Endometrial microvascular endothelial cells (primary cell): ENCODE data around the gene BMERB1. TPM values are rescaled to one million over a fixed set of nuclear protein-coding genes. Genes with fewer than 3 reads are reported as not detected.
"Not testable (repeated sequence)": the region's sequence is repeated elsewhere in the genome, so short reads cannot be mapped to it uniquely, and the experiment has no call there.

Source experiments
- in situ Hi-C: cut with HindIII; loops from 2 replicates; pipeline ENCODE4 v1.10.0; 2017; ENCODE audit warnings: low sequenced_read_pairs, low pct_unique_long_range_greater_than_20kb; ENCODE audit errors: inconsistent ontology term
- total RNA-seq: library from RNA; depleted of rRNA; stranded (reverse); fragments of >200 nt; gene quantifications from one replicate; pipeline ENCODE4 v1.2.3, GENCODE V29; 2015; ENCODE audit errors: inconsistent ontology term

The BMERB1 gene
- total RNA-seq, 1 donor from 2014 or later, result 28.4 TPM

DNA sequence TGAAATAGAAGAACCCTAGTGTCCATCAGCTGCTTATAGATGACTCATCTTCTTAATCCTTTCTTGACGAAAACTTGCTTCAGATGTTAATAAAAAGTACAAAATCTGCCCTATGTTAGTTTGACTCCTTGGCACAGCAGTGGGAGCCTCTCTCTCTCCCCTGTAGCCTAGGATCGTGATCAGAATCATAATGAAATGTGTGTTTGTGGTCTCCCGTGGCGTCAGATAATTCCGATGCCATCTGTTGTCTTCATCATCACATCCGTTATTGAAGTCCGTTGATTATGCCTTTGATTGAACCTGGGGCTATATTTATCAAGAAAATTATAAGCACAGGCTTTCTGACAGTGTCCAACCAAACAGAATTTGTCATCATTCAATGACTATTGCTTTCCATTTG is 102.5 kb downstream of the BMERB1 start:
- in situ Hi-C loops, result no loop called here

DNA sequence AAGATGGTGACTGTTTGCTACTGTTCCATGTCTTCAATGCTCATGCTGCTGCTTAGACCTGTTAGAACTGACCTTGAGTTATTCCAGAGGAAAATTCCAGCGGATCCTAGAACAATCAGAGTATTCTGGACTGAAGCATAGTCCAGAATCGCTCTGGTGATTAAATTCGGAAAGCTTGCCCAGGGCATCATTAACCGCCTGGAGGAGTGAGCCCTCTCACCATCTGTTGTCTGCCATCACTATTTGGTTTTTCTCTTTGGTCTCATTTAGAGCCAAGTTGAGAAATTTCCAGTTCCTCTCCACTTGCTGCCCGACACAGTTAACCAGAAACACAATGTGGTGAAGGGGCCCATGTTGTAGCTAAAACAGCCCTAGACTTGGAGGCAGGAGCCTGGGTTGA is 104.1 kb downstream of the BMERB1 start:
- in situ Hi-C loops, result no loop called here

DNA sequence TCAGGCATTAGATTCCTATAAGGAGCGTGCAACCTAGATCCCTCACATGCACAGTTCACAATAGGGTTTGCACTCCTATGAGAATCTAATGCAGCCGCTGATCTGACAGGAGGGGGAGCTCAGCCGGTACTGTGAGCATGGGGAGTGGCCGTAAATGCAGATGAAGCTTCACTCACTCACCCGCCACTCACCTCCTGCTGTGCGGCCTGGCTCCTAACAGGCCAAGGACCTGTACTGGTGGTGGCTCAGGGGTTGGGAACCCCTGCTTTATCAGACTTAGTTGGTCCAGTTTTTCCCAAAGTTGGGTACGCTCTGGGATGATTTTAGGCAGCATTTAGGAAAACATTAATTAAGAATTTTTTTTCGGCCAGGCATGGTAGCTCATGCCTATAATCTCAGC is 104.8 kb downstream of the BMERB1 start:
- in situ Hi-C loops, result no loop called here

DNA sequence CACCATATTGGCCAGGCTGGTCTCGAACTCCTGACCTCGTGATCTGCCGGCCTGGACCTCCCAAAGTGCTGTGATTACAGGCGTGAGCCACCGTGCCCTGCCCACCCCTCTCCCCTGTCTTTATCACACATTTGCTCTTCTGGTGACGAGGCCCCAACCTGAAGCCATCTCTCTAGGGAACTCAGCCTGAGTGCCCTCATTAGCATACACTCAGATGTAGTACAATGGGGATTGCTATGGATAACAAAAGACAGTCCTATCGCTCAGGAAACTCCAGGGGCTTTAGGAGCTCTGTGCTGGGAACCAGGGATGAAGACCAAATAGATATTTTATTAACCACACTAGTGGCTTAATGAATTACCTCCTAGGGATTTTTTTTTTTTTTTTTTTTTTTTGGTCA is 107.9 kb downstream of the BMERB1 start:
- in situ Hi-C loops, result no loop called here

DNA sequence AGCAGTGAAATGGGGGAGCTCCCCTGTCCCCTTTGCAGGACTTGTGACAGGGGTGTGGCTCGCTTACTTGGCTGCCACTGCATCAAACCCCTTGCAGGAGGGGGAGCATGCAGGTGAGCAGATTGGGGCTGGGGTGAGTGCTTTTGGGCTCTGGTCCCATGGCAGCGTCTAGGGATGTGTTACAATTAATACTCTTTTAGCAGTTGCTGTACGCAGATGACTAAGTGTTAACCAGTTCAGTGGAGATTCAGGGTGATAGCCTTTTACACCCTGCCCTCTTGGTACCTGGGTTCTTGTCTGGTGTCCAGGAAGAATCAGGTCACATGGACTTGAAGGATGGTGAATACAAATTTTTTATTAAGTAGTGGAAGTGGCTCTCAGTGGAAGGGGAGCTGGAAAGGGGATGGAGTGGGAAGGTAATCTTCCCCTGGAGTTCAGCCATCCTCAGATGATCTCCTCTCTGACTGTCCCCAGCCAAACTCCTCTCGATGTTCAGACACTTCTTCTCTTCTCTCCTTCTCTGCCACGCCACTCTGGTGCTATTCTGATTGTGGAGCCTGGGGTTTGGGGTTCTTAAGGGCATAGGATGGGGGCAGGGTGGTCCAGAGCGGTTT is 108.5 kb downstream of the BMERB1 start:
- in situ Hi-C loops, result no loop called here

DNA sequence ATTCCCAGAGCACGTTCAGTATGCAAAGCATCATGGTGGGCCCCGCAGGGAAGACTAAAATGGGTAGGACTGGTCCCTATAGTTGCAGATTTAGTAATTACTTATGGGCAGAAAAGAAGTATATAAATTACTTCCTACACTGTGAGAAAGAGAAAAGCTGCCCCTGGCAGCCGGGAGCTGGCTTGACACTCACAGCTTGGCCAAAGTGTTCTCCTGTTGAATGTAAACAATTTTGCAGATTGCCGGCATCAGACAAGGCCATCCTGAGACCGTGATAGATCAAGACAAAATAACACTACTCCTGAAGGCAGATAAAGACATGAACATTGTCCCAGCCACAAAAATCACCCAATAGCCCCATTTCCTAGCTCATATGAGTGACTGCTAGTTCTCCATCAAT is 110.0 kb downstream of the BMERB1 start:
- in situ Hi-C loops, result no loop called here

DNA sequence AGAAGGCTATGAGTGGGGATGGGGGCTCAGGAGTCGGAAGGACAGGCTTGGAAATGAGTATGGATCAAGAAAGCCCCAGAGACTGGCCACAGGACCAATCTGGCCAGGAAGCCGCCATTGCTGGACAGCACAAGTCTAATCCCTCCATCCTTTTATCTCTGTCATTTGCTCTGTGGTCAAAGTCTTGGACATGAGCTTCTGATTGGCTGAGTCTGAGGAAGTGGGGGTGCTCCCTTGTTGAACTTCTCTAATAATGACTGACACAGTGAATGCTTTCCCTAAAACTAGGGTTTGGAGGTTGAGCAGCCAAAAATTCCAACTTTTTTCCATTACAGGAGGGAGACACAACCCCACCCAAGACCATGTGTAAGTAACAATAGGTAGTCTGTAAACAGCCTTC is 111.2 kb downstream of the BMERB1 start:
- in situ Hi-C loops, result no loop called here

DNA sequence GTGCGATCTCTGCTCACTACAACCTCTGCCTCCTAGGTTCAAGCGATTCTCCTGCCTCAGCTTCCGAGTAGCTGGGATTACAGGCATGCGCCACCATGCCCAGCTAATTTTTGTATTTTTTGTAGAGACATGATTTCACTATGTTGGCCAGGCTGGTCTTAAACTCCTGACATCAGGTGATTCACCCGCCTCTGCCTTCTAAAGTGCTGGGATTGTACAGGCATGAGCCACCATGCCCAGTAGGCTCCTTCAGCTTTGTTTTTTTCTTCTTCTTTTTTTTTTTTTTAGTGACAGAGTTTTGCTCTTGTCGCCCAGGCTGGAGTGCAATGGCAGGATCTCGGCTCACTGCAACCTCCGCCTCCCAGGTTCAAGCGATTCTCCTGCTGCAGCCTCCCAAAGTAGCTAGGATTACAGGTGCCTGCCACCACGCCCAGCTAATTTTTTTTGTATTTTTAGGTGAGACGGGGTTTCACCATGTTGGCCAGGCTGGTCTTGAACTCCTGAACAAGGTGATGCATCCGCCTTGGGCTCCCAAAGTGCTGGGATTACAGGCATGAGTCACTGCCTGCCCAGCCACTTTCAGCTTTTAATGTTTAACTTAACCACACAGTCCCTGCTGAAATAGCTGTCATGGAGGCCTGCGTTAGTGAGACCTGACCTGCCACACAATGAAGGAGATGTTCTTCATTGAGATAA is 112.8 kb downstream of the BMERB1 start:
- in situ Hi-C loops, result not testable (repeated sequence)

DNA sequence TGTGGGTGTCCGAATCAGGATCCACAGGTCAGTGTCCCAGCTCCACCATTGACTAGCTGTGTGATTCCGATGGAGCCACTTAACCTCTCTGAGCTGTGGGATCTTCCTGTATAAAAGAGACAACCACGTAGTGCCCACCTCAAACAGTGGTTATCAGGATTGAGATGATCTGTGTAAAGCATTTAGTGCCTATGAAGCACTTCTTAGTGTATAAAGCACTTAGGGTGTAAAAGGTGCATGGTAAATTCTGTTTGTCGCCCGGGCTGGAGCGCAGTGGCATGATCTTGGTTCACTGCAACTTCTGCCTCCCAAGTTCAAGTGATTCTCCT is 113.3 kb downstream of the BMERB1 start:
- in situ Hi-C loops, result no loop called here

DNA sequence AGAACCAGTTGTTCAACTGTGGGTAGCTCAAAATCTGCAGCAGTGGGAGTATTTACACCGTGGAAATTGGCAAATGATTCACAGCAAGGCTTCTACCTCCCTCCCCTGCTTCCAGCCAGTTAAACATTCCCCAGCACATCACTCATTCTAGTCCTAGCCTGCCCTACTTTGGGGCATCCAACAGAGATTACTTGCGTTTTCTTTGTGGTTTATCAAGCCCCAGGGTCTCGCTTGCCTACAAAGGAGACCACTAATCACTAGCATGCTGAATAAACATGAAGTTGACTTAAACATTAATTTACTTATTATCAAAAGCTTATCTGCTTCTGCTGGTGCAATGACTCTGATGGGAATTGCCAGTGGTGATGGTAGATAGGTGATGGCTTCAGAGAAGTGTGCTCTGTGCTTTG is 114.1 kb downstream of the BMERB1 start:
- in situ Hi-C loops, result no loop called here

DNA sequence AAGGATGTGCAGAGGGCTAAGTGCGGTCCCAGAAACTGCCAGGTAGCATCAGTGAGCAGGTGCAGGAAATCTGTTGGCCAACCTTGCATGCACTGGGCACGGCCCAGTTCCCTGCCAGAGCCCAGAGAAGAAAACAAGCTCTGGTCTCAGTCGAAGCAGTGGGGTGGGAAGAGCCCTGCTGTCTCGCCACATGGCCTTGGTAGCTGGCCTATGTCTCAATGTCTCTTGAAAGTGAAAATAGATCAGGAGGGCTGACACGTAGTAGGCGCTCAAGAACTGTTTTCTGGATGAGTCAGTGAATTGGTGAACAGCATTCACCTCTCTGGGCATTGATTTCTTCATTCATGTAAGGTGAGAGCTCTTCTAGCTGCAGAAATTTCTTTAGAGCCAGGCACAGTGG is 118.1 kb downstream of the BMERB1 start:
- in situ Hi-C loops, result no loop called here

DNA sequence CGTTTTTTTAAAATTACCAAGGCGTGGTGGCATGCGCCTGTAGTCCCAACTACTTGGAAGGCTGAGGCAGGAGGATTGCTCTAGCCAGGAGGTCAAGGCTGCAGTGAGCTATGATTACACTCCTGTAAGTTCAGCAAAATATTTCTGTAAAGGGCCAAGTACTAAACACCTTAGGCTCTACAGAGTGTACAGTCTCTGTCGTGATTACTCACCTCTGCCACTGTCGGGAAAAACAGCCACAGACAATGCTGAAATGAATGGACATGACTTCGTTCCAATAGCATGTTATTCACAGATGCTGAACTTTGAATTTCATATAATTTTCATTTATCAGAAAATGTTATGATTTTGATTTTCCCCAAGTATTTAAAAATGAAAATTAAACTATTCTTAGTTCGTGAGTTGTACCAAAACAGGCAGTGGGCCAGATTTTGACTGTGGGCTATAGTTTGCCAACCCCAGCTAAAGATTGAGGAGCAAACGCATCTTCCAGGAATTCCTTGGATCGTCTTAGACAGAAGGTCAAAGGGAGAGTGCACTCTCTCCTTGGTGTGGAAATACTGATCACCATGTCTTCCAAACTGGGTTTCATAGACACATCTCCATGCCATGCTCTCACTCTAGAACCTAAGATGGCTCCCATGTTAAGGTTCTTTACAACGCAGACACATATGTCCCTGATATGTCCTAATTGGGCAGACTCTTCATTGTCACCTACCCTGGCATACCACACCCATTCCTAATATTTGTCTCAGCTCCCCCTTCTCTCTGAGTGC is 119.1 kb downstream of the BMERB1 start:
- in situ Hi-C loops, result no loop called here

DNA sequence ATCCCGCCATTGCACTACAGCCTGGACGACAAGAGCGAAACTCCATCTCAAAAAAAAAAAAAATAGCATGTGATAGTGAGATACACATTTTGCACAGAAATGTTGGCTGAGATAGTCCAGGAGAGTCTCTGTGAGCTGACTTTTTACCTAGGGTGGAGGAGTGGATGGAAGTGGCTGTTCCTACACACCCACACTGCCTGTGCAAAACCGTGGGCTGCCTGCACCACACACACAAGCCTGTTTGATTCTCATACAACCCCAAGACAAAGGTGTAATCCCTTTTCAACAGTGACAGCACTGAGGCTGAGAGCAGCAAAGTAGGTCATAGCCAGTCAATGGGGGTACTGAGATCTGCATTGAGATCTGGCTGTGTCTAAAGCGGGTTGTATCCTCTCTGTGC is 121.7 kb downstream of the BMERB1 start:
- in situ Hi-C loops, result no loop called here

DNA sequence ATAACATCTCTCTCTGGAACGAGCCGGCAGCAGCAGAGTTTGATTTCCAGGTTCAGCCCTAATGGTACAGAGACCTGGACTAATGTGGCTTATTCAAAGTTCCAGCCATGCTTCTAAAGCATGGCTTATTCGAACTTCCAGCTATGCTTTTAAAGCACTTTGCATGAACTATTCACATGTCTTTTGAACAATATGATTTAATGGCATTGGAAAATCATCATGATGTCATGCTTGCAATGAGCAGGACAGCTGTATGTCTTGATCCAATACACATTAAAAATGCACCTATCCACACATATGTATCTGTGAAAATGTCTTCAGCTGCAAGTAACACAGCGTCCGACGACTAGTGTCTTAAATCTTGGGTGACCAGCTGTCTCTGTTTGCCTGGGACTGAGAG is 122.9 kb downstream of the BMERB1 start:
- in situ Hi-C loops, result no loop called here

DNA sequence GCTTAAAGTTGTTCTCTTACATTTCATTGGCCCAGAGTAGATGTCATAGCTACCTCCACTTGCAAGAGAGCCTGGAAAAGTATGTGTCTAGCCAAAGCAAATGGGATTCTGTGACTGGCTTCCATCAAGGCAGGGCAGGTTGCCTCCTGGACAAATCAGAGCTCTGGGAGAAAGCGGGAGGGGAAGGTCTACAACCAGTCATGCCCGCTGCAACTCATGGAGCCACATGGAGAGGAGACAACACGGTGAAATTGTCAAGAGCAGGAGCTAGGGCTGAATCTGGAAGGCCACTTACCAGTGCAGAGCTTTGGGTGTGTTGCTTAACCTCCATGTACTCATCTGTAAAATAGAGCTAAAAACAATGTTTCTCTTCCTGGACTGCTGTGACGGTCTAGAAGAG is 124.8 kb downstream of the BMERB1 start:
- in situ Hi-C loops, result no loop called here

DNA sequence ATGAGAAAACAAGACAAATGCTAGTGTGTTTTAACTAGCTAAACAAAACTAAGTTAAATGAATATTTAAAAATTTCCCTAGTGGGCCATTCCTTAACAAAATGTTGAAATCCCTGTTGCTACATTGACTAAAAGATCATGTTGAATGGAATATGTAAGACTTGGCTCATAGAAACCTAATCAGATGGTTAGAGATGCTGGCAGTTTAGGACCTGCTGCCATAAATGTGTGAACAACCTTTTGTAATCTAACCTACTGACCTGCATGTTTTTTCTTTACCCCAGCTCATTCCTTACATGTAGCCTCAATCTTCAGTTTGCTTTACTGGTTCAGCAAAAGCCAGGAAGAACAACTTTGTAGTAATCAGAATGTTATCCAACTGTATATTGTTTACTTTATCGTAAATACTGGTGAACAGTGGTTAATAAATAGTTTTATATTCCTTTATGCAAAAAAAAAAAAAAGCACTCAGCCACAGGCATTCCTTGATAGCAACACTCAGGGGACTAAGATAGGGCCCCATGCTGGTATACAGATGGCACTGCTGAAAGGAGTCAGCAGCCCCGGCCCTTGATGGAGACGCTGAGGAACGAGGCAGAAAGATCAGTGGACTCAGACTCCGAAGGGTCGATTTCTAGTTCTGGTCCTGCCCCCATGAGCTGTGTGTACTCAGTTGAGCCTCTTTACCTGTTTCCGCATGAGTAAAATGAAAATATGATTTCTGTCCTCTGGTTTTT is 130.4 kb downstream of the BMERB1 start:
- in situ Hi-C loops, result no loop called here

DNA sequence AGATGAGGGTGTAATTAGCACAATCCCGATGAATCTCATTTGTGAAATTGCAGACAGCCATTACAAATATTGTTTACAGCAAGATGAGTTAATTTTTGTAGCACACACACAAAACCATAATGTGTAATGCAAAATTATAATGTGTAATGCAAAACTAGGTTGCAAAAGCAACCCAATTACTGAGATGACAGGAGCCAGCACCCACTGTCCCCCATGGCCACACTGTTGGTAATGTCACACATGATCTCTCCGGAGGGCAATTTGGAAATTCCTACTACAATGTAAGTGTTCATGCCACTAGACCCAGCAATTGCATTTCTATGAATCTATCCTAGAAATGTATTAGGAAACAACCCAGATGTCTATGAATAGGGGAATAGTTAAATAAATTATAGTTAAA is 131.7 kb downstream of the BMERB1 start:
- in situ Hi-C loops, result no loop called here

DNA sequence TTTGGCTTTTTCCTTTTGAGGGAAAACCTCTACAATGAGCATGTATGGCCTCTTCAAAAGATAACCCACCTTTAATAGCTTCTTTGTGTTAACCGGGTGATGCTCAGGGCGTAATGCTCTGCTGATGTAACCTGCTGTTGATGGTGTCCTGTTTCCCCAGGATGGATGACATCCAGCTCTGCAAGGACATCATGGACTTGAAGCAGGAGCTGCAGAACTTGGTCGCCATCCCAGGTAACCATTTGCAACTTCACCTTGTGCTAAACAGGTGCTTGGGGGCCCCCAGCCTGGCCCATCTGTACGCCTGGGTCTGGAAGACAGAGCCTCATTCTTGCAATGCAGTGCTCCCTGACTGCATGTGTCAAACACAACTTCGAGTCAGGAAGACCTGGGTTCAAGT is 133.4 kb downstream of the BMERB1 start:
- in situ Hi-C loops, result no loop called here

DNA sequence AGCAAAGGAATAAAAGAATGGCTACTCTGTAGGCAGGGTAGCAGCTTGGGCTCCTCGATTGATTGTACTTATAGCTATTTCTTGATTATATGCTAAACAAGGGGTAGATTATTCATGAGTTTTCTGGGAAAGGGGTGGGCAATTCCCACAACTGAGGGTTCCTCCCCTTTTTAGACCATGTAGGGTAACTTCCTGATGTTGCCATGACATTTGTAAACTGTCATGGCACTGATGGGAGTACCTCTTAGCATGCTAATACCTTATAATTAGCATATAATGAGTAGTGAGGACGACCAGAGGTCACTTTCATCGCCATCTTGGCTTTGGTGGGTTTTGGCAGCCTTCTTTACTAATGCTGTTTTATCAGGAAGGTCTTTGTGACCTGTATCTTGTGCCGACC is 136.3 kb downstream of the BMERB1 start:
- in situ Hi-C loops, result not testable (repeated sequence)

DNA sequence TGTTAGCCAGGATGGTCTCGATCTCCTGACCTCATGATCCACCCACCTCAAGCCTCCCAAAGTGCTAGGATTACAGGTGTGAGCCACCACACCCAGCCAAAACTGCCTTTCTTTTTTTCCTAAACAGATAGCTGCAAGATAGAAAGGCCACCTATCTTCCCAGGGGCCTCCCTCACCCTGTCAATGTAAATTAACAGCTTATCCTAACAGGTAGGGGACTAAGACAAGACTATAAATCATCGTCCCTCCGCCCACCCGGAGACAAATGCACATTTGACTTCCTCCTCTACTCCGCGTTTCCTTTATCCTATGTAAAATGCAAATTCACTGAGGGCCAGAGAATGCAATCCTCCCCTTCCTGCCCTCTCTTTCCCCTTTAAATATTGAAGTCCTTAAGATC is 137.2 kb downstream of the BMERB1 start:
- in situ Hi-C loops, result no loop called here
